Endothelial cell of umbilical vein (primary cell): ENCODE results near the gene IQGAP1. TPM values are rescaled to one million over a fixed set of nuclear protein-coding genes. Genes with fewer than 3 reads are reported as not detected.

Experiments used
- BruUV-seq: library from RNA; stranded (reverse); fragments of 400-500 nt; replicated peaks from 2 replicates; lab custom pipeline; 2021; lab: Mats Ljungman, UMichigan
- CTCF ChIA-PET: fragments of 300-600, 350-600 bp; sonication (Branson Sonifier 250); formaldehyde crosslinking; loops from one replicate; lab custom pipeline; 2021; ENCODE audit warnings: antibody characterized with exemption, inconsistent platforms; lab: Charles Lee
- POLR2A ChIA-PET: fragments of 300-600, 350-600 bp; sonication (Branson Sonifier 250); formaldehyde crosslinking; loops from one replicate; lab custom pipeline; 2021; ENCODE audit warnings: antibody characterized with exemption, inconsistent platforms; lab: Charles Lee
- DNase-seq: peaks from one replicate; pipeline ENCODE4 v3.0.0-alpha.2; 2011; ENCODE audit warnings: low read depth, low spot score
- FAIRE-seq: peaks from 2 replicates; lab custom pipeline; 2011; peaks lifted over from hg19 to GRCh38; lab: Jason Lieb, UNC
- H2AFZ ChIP-seq: 2 replicates; pipeline ENCODE4 v1.6.0; 2012; ENCODE audit warnings: low read depth, low read length, control low read depth, inconsistent platforms
- H3K27ac ChIP-seq: 2 replicates; pipeline ENCODE4 v1.5.1; 2011; ENCODE audit warnings: low read depth, mild to moderate bottlenecking, control low read depth, low read length, moderate library complexity; ENCODE audit not compliant: insufficient read depth
- H3K27me3 ChIP-seq, 2 experiments: 2 replicates each; pipeline versions ENCODE4 v1.6.0 to v1.6.1; 2011; ENCODE audit warnings: low read length in 2 of 2, mixed read lengths in 1 of 2; ENCODE audit not compliant: control insufficient read depth in 2 of 2, insufficient read depth in 2 of 2
- H3K36me3 ChIP-seq, 2 experiments: 2 replicates in 1 of 2; 3 replicates in 1 of 2; pipeline ENCODE4 v1.5.1; 2011; ENCODE audit warnings: low read length in 2 of 2, mild to moderate bottlenecking in 1 of 2, moderate library complexity in 1 of 2; ENCODE audit not compliant: control insufficient read depth in 2 of 2, insufficient read depth in 2 of 2; ENCODE audit errors: extremely low read depth in 1 of 2
- H3K4me1 ChIP-seq: 3 replicates; pipeline ENCODE4 v1.5.1; 2011; ENCODE audit warnings: mild to moderate bottlenecking, low read length; ENCODE audit not compliant: control insufficient read depth, insufficient read depth; ENCODE audit errors: extremely low read depth
- H3K4me2 ChIP-seq: 2 replicates; pipeline ENCODE4 v1.6.1; 2011; ENCODE audit warnings: low read length, control low read depth, mixed read lengths; ENCODE audit not compliant: insufficient read depth
- H3K4me3 ChIP-seq, 3 experiments: fragments of 200-600 bp in 1 of 3; sonication (generic), shearing (Covaris generic) in 1 of 3; replicated peaks in 1 of 3; 2 replicates each; pipeline ENCODE4 v1.5.1; 2011 to 2016; ENCODE audit warnings: control low read depth in 3 of 3, low read length in 3 of 3, mild to moderate bottlenecking in 2 of 3, inconsistent platforms in 1 of 3, low read depth in 1 of 3, moderate library complexity in 1 of 3; ENCODE audit not compliant: insufficient read depth in 1 of 3
- H3K79me2 ChIP-seq: 2 replicates; pipeline ENCODE4 v1.6.0; 2012; ENCODE audit warnings: low read length, inconsistent platforms; ENCODE audit not compliant: control insufficient read depth, insufficient read depth
- H3K9ac ChIP-seq: replicated peaks from 2 replicates; pipeline ENCODE3; 2011; ENCODE audit warnings: low read length, control low read depth; ENCODE audit not compliant: insufficient read depth; ENCODE audit errors: extremely low read depth
- H3K9me1 ChIP-seq: replicated peaks from 3 replicates; pipeline ENCODE4 v1.6.0; 2011; ENCODE audit warnings: mild to moderate bottlenecking, low read length; ENCODE audit not compliant: control insufficient read depth, insufficient read depth; ENCODE audit errors: extremely low read depth
- H3K9me3 ChIP-seq: replicated peaks from 2 replicates; pipeline ENCODE4 v1.5.1; 2012; ENCODE audit warnings: low read length, inconsistent platforms; ENCODE audit not compliant: control insufficient read depth, insufficient read depth
- H4K20me1 ChIP-seq: replicated peaks from 2 replicates; pipeline ENCODE3; 2011; ENCODE audit warnings: mild to moderate bottlenecking, low read length; ENCODE audit not compliant: control insufficient read depth, insufficient read depth; ENCODE audit errors: extremely low read depth
- CTCF ChIP-seq, 2 donors: IDR thresholded peaks; 1 replicate in 1 of 2; 2 replicates in 1 of 2; pipeline ENCODE4 v1.5.1; 2011; ENCODE audit warnings: low read length in 2 of 2, mild to moderate bottlenecking in 2 of 2, moderate library complexity in 2 of 2, control low read depth in 1 of 2, inconsistent platforms in 1 of 2, low read depth in 1 of 2; ENCODE audit not compliant: insufficient read depth in 1 of 2; ENCODE audit errors: extremely low read depth in 1 of 2
- EZH2 ChIP-seq: IDR thresholded peaks from 2 replicates; pipeline ENCODE4 v1.6.1; 2012; ENCODE audit warnings: borderline replicate concordance, low read depth, mild to moderate bottlenecking, moderate library complexity, low read length, inconsistent platforms; ENCODE audit not compliant: severe bottlenecking
- FOS ChIP-seq: IDR thresholded peaks from 2 replicates; pipeline ENCODE4 v1.6.1; 2011; ENCODE audit warnings: mild to moderate bottlenecking, low read length, moderate library complexity, borderline replicate concordance; ENCODE audit not compliant: insufficient read depth
- GATA2 ChIP-seq: IDR thresholded peaks from 2 replicates; pipeline ENCODE4 v1.7.0; 2011; ENCODE audit warnings: low read depth, mild to moderate bottlenecking, moderate library complexity, mixed read lengths, low read length; ENCODE audit not compliant: insufficient read length, insufficient read depth
- JUN ChIP-seq: IDR thresholded peaks from 2 replicates; pipeline ENCODE4 v1.6.1; 2011; ENCODE audit warnings: borderline replicate concordance, low read depth; ENCODE audit not compliant: insufficient read length, insufficient read depth
- MAX ChIP-seq: IDR thresholded peaks from 2 replicates; pipeline ENCODE4 v1.6.1; 2011; ENCODE audit not compliant: insufficient read depth, insufficient read length
- MYC ChIP-seq: IDR thresholded peaks from one replicate; pipeline ENCODE4 v1.6.1; 2011; ENCODE audit warnings: mild to moderate bottlenecking, low read depth, low read length
- POLR2A ChIP-seq: IDR thresholded peaks from 2 replicates; pipeline ENCODE4 v1.6.1; 2012; ENCODE audit warnings: low read depth, mild to moderate bottlenecking, control low read depth, low read length
- POLR2AphosphoS5 ChIP-seq: IDR thresholded peaks from 2 replicates; pipeline ENCODE4 v1.6.1; 2012; ENCODE audit warnings: low read depth, mild to moderate bottlenecking, control low read depth, low read length, moderate library complexity; ENCODE audit not compliant: insufficient read depth
- dilution Hi-C: fragments of 300-500 bp; cut with MboI; formaldehyde crosslinking; loops from one replicate; pipeline ENCODE4 v1.15.0; 2019; ENCODE audit warnings: low sequenced_read_pairs; ENCODE audit not compliant: extremely low pct_ligation_motif_present
- intact Hi-C: fragments of 100-400 bp; cut with micrococcal nuclease; formaldehyde crosslinking; loops from one replicate; pipeline ENCODE4 v1.10.0; 2022
- polyA plus RNA-seq, 4 experiments: library from polyadenylated mRNA; depleted of rRNA in 3 of 4; stranded (reverse) in 3 of 4; unstranded in 1 of 4; fragments of >200 nt; gene quantifications; 2 replicates each; pipeline versions ENCODE4 v1.2.1 to v1.2.3, GENCODE V29; 2011 to 2012; ENCODE audit warnings: missing spikeins in 1 of 4
- total RNA-seq: library from RNA; stranded (reverse); gene quantifications from 2 replicates; pipeline ENCODE4 v1.2.3, GENCODE V29; 2021

IQGAP1 gene
- total and polyA plus RNA-seq, 2 donors (not counting 3 experiments of a cell fraction or from before 2014, with no cell fraction given) = 82.2 to 258 TPM

DNA sequence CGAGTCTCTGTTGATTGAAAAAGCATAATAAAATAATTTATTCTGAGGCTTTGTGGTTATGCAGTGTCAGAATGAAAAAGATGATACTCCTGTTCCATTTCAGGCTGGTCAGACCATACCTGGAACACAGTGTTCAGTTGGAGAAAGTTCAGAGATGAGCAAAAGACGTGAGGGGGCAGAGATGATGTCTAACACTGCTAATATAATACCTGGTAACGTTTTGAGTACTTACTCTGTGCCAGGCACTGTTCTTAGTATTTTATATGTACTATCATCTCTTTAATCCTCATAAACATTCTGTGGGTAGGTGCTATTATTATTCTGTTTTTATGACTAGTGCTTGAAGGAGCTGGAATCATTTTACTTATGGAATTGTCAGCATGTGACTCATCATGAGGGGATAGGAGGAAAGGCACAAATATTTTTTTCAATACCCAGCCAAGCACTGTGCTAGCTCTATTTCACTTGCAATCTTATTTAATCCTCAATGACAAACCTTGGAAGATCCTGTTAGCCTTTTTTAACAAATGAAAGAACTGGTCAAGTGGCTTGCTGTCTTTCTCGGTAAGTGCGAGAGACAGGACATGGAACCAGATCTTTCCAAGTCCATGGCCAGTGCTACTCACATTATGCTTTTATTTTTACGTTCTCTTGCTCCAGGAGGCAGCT lies 31.8 kb downstream of the IQGAP1 start:
- Histone ChIP-seq H3K36me3 (no peaks in the 10 kb centered on the region), H3K4me2 (peak overlapping the region; percentile 52), H3K4me3 (no peak overlapping the region), H3K9me3 (no peaks in the 10 kb centered on the region), H2AFZ (no peak overlapping the region), H3K4me1 (peaks cover 38% of the 10 kb centered on the region), H4K20me1 (peaks cover 2% of the 10 kb centered on the region), H3K79me2 (peaks cover 86% of the 10 kb centered on the region), H3K9ac (peak overlapping the region; percentile 21), H3K27me3 (no peaks in the 10 kb centered on the region), H3K27ac (peak overlapping the region; percentile 80), H3K9me1 (no peaks in the 10 kb centered on the region)
- ChIA-PET POLR2A (interaction anchor here (0.9 kb wide), 1 partner anchor 32 kb away, joined by 4 read pairs; the partner anchor contains the start of gene IQGAP1), CTCF (interaction anchor here (0.7 to 3.2 kb wide), 13 partner anchors 12 to 118 kb away, joined by 3 to 13 read pairs (median 3); partner anchors contain the start of gene IQGAP1)
- peak; percentile 83 for FAIRE-seq
- intact Hi-C loops = loop anchor here (1.0 to 2.0 kb wide), 2 partner anchors 17 to 32 kb away; partner anchors contain the start of gene IQGAP1
- no TSS peak for BruUV-seq
- peak; percentile 80 for DNase-seq
- dilution Hi-C loops = no loop called here
- no peak for TF ChIP-seq EZH2
- peak; percentile 65 for TF ChIP-seq JUN
- peak; percentile 80 for TF ChIP-seq FOS
- TF ChIP-seq MYC = no peak
- TF ChIP-seq POLR2A = peak; percentile 28

DNA sequence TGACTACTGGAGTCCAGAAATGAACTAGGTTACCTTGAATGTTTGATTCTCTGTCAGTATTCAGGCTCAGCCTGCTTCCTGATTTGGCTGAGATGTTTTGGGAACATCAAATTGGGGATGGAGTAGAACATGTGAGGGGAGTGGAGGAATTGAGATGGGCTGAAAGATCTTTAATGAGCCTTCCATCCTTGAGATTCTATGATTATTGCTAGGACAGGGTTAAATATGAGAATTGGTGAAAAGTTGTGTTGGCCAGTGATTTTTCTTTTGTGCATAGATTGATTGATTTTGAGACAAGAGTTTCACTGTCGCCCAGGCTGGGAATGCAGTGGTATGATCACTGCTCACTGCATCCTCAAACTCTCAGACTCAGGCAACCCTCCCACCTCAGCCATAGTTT lies 32.4 kb downstream of the IQGAP1 start:
- TF ChIP-seq MAX (no peak), POLR2A (no peak), GATA2 (no peak), POLR2AphosphoS5 (no peak), MYC (no peak), FOS (no peak), JUN (no peak), EZH2 (no peak), CTCF (IDR thresholded peaks at IDR 0.05; ENCODE audit: extremely low read depth in 1 of 2, insufficient read depth in 1 of 2, low read depth in 1 of 2, low read length in 2 of 2) (no peak)
- BruUV-seq = no TSS peak
- Histone ChIP-seq H3K27ac (peak overlapping the region; percentile 80), H3K4me3 (no peak overlapping the region), H3K9me3 (no peaks in the 10 kb centered on the region), H3K36me3 (no peaks in the 10 kb centered on the region), H3K9me1 (no peaks in the 10 kb centered on the region), H3K4me2 (peak overlapping the region; percentile 52), H3K79me2 (peaks cover 86% of the 10 kb centered on the region), H4K20me1 (peaks cover 2% of the 10 kb centered on the region), H2AFZ (no peak overlapping the region), H3K9ac (peak overlapping the region; percentile 21), H3K27me3 (no peaks in the 10 kb centered on the region), H3K4me1 (peaks cover 42% of the 10 kb centered on the region)
- no peak for DNase-seq
- CTCF ChIA-PET = interaction anchor here (0.7 to 3.2 kb wide), 13 partner anchors 11 to 119 kb away, joined by 3 to 13 read pairs (median 3); partner anchors contain the start of gene IQGAP1
- dilution Hi-C loops (no loop called here), intact Hi-C loops (loop anchor here (1.0 to 2.0 kb wide), 2 partner anchors 18 to 32 kb away; partner anchors contain the start of gene IQGAP1)
- no peak for FAIRE-seq
- POLR2A ChIA-PET = interaction anchor here (0.9 kb wide), 1 partner anchor 33 kb away, joined by 4 read pairs; the partner anchor contains the start of gene IQGAP1
